ENCODE data around the gene TMEM171.

GRCh38 chr5:73096239-73096575 is 24.2 kb upstream of the TMEM171 start:
- TF ChIP-seq CTCF (IDR thresholded peaks at IDR 0.05) (no peak), EZH2 (IDR thresholded peaks at IDR 0.05; ENCODE audit: borderline replicate concordance, insufficient read depth, low read depth, low read length, poor library complexity, severe bottlenecking) (no peak)

Measured in B cell (primary cell).